Stimulated activated CD4-positive, alpha-beta T cell treated with anti-CD3 and anti-CD28 coated beads, TNF-alpha, amount 100 ng/mL, for 4 hours (primary cell): ENCODE data around the gene PINLYP.

Experiments
- DNase-seq, 3 experiments: peaks; one replicate each; pipeline ENCODE4 v3.0.0-alpha.2; 2020; ENCODE audit warnings: low read depth in 3 of 3

The PINLYP gene

DNA sequence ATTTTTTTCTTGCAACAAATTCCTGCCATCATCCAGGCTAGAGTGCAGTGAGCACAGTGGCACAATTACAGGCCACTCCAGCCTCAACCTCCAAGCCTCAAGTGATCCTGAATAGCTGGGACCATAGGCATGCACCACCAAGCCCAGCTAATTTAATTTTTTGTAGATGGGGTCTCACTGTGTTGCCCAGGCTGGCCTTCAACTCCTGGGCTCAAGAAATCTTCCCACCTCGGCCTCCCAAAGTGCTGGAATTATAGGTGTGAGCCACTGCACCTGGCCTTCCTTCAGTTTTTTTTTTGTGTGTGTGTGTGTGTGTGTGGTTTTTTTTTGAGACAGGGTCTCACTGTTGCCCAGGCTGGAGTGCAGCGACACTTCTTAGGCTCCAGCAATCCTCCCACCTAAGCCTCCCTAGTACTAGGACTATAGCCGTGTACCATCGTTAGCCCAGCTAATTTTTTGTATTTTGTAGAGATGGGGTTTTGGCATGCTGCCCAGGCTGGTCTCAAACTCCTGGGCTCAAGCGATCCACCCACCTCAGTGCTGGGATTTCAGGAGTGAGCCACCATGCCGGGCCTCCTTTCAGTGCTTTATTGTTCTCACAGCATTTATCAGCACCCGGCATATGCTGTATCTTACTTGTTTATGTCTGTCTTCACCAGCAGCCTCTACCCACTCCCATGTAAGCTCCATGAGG, 30.4 kb downstream of the PINLYP start:
- no peak for DNase-seq

DNA sequence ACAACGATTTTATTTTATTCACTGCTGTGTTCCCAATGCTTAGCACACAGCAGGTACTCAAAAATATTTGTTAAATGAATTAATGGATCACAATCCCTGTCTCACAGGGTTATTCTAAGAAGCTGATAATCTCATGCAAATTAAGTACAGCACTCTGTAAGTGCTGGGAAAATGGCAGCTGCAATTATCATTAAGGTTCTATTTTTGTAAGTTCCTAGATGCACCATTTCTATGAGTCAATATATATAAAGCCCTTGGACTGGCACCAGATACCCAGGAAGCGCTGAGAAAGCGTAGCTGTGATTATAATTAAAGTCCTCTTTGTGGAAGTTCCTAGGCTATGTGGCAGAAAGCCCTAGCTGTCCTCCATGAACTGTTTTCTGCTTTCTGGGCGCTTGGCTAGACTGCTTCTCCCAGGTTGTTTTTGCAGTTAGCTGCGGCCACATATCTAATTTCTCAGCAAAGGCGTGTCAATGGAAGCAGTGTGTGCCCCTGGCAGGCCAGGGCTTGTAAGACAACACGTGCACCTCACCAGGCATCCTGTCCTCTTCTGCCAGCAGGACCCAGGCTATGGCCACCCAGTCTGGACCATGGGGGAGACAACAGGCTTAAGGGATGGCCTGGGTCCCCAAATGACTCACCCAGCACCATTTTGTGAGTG, 31.1 kb downstream of the PINLYP start:
- DNase-seq, result no peak

DNA sequence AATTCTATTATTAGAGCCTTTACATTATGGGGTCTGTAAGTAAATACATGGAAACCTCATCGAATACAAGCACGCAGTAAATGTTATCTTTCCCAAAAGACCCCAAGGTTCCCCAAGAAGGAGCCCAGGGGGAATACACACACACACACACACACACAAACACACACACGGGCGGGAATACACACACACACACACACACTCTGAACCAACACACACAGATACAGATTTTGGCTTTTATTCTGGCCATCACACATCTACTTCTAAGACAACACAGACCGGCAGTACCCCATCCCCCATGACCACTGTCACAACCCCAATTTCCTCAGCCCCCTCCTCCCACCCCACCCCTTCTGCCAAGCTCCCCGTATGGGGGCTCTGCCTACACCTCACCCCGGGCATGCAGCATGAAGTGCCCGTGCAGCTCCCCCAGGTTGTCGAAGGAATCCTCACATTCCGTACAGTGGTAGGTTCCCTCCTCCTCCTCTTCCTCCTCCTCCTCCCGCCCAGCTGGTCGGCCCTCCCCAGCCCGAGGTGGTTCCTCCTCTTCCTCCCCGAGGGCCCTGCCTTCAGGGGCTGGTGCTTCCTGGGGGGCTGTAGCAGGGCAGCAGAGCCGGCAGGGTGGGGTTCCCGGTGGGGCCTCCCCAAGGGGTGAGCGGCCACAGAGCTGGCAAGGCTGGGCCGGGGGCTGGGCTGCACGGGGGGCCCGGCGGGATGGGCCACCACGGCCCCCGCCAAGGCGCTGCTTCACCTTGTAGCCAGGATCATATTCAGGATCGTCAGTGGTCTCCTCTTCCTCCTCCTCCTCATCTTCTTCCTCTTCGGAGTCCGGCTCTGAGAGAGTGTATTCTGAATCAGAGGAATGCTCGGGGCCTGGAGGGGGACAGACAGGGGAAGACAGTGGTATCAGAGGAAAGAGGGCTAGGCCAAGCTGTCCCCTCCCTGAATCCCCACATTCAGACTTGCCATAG, 31.9 kb downstream of the PINLYP start:
- DNase-seq, result no peak

DNA sequence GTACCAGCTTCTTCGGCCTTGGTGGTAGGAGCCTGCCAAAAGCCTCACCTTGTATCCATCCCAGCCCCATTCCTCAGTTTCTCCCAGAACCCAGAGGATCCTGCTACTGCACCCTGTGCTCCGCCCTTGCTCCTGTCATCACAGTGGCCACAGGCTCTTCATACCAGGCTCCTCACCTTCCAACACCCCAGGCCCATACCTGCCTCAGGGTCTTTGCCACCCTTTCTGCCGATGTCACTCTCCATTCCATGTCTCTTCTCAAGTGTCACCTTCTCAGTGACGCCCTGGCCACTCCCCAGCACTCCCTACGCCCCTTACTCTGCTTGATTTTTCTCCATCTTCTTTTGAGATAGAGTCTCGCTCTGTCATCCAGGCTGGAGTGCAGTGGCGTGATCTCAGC, 34.3 kb downstream of the PINLYP start:
- DNase-seq, result no peak

DNA sequence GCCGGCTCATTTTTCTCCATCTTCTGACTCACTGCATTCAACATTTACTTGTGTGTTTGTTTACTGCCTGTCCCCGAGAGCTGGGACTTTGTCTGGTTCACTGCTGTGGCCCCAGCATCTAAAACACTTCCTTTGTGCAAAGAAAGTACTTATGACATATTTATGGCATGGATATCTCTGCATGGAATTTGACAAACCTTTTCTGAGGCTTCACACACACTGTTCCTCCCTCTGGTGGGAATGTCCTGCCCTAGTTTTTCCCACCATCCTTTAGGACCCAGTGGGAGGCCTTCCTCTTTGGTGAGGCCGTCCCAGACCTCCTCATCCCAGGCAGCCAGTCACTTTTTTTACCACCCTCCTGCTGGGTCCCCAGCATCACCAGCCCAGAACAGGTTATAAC, 34.9 kb downstream of the PINLYP start:
- no peak for DNase-seq

DNA sequence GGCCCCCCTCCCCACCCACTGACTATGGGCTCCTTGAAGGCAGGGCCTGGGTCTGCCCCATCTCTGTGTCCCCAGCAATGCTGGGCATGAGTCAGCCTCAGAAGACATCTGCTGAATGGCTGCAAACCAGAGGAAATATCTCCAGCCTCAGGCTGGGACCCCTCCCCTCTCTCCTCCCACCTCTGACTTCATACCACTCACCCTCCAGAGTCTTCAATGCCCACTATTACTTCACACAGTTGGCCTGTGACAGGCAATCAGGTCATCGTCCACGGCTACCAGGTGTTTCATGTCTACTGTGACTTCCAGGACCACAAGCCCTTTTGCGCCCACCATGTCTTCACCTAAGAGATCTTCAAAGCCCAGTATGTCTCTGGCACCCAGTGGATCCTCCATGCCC, 36.2 kb downstream of the PINLYP start, which contains the start of gene SRRM5:
Gene SRRM5 (plus strand): TSS at position 301 of the 400 bp plus-strand sequence. CDS start 34 bp downstream, at position 335.
- DNase-seq, result no peak

DNA sequence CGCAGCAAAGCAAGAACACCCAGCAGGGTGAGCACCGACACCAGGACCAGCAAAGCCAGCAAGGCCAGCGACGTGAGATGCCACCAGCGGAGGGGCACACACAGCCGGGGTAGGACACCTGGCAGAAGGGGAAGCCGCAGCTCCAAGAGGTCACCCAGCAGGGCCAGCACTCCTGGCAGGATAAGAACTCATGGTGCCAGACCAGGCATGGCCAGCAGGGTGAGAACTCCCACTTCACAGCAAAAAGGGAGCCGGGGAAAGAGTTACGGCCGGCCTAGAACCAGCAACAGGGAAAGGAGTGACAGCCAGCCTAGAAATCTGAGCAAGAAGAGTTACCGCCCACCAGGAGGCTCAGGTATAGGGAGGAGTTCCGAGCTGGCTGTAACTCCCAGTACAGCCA, 36.8 kb downstream of the PINLYP start:
- no peak for DNase-seq

DNA sequence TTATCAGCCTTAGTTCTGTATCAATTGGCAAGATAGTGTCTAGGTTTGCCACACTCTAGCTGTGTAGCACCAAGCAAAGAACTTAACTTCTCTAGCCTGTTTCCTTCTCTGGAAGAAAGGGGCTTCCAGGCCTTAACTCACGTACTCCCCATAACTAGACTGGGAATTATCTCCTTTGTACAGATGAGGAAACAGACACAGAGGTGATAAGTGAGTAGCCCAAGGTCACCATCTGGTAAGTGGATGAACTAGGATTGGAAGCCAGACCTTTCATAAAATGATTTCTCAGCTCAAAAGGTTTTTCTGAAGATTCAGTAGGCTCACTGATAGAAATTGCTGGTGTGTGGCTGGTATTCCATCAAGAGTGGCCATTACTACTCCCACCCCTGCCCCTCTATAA, 40.7 kb downstream of the PINLYP start:
- DNase-seq, result no peak

DNA sequence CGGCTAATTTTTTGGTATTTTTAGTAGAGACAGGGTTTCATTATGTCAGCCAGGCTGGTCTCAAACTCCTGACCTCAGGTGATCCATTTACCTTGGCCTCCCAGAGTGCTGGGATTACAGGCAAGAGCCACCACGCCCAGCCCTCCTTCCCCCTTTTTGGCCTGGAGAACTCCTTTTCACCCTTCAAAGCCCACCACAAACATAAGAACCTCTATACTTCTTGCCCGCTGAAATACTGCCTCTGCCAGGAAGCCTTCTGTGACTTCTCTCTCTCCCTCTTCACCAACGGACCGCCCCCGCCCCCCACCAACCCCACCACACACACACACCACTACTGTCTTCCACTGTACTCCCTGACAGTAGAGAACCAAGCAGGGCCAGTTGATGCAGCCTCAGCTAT, 41.4 kb downstream of the PINLYP start:
- DNase-seq, result no peak

DNA sequence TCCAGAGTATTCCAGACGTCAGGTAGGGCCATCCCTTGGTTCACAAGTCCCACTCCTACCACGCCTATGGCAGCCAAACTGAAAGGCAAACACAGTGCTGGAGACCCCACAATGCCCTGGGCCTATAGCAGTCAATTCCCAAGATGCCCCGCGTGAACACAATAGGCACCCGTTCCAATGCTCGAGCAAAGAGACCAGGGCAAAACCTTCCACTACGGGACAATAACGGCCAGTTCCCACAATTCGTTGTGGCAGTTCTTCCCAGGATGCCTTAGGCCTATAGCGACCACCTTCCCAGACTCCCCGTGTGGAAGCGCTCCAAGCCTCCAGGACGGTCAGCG, 43.3 kb downstream of the PINLYP start:
- no peak for DNase-seq

DNA sequence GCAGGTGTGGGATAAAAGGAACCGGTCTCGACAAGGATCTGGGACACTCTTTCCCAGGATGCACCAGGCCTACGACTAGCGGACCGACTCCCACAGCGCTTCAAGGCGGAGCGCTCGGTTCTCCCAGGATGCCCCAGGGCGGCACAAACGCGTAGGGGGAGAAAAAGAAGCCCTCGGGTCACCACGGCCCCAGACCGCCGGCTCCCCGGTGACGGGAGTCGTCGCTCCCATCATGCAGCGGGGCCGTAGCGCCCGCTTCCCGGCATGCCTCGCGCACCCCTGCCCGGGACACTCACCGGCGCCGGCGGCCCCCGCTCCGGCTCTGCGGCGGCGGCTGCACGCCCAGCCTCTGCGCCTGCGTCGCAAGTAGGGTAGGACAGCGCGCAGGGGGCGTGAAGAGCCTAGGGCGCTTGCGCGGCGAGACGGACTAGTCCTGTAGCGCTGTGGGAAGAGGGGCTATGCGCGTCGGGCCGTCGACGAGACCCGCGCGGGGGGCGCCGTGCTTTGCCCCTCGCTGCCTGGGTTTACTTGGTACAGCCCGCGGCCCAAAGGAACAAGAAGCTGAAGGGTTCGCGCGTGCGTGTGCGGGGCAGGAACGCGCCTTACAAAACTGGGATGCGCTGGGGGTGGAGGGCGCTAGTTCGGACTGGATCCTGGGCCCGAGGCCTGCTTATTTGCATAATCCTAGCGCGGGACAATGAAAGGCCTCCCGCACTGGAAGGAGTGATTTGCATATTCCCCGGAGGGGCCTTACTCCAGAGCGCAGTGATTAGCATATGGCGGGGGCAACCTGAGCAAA, 43.9 kb downstream of the PINLYP start, which contains the start of gene ZNF428:
Gene ZNF428 (minus strand): TSS at position 368 of the 799 bp plus-strand sequence. CDS start 5,325 bp downstream, outside the sequence.
- peak; percentile 72 to 77 (median 77) for DNase-seq

DNA sequence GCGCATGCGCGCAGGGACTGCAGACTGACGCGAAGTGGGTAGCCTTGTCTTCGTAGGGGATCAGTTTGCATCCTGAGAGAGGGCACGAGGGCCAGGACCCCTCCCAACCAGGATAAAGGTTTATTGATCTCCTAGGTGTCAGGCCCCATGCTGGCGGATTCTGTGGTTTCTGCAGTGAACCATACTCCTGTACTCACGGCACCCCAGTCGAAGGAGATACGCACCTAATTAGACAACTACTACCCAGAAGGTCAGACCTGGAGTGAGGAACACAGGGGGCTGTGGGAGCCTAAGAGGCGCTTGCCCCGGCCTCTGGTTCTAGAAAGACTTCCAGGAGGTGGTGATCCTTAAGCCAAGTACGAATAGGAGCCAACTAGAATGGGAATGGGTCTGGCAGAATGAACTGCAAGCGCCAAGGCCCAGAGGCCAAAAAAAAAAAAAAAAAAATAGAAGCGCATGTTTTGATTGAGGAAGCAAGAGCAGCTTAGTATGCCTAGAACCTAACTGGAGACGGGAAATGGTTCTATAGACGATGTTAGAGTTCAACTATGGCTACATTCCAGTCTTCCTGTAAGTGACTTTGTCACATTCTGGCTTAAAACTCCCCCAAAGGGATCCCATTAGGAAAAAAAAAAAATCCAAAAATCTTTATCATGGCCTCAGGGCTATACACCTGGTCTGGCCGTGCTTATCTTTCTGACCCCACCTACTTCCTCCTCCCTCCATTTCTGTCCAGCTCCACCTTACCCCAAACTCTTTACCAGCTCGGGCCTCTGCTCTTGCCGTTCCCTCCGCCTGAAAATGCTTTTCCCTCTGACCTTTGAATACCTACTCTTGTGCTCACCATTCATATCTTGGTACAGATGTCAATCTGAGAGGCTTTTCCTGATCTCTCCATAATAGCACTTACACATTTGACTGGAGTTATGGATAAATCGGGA, 44.7 kb downstream of the PINLYP start:
- DNase-seq, result peak; percentile 73 to 82 (median 75)

DNA sequence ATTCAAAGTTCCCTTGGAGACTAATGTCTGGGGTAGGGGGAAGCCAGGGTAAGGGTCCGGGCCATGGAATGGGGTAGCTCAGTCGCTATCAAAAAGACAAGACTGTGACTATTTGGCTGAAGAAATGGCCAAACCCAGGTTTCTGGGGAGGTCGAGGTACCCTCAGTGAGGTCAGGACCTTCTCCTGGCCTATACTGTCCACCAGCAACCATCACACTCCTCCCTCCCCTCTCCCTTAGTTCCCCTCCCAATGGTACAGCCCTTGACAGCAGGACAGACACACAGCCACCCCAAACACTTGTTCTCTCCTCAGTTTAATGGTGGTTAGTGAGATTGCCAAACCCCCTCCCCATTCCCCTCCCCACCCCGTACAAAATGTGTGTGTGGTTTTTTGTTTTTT, 46.5 kb downstream of the PINLYP start:
- no peak for DNase-seq

DNA sequence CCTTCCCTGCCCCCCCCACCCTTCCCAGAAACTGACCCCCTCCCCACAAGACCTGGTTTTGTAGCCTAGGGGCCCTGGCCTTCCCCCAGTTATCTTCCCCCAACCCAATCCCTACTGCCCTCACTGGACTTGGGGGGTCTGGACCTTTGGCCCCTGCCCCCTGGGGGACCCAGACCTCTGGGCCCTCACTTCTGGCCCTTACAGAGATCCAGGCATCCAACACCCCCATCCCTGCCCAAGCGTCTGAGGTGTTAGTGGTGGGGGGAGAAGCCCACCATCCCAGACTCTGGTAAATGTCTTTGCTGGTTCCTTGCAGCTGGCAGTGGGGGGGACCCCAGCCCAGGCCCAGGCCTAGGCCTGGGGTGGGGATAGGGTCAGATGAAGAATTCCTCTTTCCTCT, 47.4 kb downstream of the PINLYP start:
- DNase-seq, result no peak

DNA sequence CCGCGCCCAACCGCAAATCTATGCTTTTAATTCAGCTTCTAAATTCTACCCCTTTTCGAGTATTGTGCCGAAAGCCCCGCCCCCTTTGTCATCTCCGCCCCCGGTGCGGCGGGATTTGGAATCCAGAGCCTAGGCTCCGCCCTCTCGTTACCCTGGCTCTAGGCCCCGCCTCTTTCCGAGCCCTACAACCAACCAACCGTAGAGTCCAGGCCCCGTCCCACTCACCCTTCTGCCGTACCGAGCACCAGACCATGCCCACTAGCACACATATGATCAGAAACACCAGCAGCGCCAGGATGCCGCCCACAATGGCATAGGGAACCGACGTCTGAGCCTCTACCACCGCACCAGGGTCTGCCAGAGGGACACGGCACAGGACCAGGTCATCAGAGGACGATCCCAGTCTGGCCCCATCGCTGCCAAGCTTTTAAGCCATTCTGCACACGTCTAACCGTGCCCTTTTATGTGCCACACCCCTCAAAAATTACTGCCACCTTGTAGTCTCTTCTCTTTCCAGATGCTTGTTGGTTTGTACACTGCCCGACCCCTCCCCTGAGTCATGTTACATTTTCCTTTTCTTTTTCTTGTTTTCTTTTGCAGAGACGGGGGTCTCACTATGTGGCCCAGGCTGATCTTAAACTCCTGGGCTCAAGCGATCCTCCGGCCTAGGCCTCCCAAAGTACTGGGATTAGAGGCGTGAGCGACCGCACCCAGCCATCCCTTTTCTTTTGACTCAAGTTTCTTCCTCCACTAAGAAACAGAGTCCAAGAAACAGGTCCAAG, 48.5 kb downstream of the PINLYP start:
- no peak for DNase-seq

DNA sequence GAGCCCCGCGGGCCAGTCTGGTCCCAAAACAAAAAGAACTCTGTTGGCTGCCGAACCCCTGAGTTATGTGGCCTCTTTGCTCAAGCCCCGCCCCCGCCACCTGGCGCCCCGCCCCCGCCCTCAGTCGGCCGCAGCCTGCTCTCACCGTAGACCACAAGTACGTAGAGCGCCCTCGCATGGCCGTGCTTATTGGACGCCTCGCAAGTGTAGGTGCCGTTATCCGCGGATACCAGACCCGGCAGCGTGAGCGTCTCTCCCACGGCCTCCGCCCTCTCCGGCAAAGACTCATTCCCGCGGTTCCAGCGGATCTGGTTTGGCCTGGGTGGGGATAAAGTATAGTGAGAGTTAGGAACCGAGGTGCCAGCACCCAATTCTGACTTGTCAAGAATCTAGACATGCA, 49.3 kb downstream of the PINLYP start:
- peak; percentile 64 to 77 (median 73) for DNase-seq

DNA sequence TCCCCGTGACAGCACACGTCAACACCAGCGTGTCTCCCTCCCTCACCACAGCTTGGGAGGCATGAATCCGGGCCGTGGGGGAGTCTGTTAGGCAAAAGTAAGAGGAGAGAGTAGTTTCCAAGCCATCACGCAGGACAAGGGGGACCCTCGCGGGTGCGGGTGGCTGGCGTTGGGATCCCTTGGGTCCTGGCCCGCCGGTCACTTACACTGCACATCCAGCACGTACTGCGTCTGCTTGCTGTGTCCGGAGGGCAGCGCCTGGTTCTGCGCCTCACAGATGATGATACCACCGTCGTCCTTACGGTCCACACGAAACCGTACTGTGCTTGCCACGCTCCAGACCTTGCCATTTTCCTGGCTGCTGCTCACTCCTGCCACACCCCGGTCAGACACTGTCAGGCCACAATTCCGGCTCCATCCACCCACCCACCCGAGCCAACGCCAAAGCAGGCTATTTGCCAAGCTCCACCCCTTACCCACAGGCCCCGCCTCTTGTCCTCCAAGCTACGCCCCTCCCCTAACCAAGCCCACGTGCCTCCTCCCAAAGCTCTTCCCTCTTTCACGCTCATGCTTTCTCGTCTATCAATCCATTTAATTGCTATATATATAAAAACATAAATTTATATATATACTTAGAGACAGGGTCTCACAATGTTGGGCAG, 50.4 kb downstream of the PINLYP start:
- no peak for DNase-seq

DNA sequence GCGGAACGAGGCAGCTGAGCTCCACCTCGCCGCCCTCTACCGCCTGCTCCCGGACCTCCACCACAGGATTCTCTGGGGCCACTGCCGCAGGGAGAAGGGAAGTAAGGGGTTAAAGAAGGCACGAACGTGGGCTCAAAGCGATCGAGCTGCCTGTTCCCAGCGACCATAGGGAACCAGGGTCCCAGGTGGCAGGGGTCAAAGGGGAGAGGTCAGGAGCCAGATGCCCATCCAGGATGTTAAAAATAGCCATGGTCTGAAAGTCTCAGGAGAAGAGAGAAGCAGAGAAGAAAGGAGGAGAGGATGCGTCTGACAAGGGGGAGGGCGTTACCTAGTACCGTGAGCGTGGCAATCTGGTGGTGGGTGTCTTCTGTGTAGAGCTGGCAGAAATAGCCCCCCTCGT, 51.2 kb downstream of the PINLYP start:
- no peak for DNase-seq
